ENCODE results near the gene MAGEA6.
"Not testable (repeated sequence)": the region's sequence is repeated elsewhere in the genome, so short reads cannot be mapped to it uniquely, and the experiment has no call there.

The MAGEA6 gene

GRCh38 chrX:152759544-152759943, 9.9 kb downstream of the MAGEA6 start:
- not testable (repeated sequence) for H3K4me1 ChIP-seq (ENCODE audit: control insufficient read depth, insufficient read depth, low read length); H3K27me3 ChIP-seq (ENCODE audit: control insufficient read depth, insufficient read depth, low read length); H3K36me3 ChIP-seq (ENCODE audit: control insufficient read depth, insufficient read depth, low read length); H3K9me3 ChIP-seq (ENCODE audit: control insufficient read depth, low read length); H3K9ac ChIP-seq (ENCODE audit: low read length); H3K4me3 ChIP-seq (ENCODE audit: low read length)

DNA sequence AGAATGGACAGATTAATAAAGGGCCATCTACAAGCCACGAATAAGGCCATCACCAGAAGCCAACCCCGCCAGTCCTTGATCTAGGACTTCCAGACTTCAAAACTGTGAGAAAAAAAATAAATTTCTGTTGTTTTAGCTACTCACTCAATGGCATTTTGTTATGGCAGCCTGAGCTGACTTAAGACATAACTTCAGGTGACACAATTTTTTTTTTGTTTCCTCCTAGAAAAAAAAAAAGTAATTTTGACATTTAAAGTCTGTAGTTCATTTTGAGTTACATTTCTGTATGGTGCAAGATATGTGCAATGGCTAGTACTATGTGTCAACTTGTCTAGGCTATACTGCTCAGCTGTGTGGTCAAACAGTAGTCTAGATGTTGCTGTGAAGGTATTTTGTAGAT, 10.6 kb downstream of the MAGEA6 start, which contains the start of gene CSAG3:
Gene CSAG3, plus strand, starts transcription at position 301 of the 400 bp plus-strand sequence.
- H3K4me1 ChIP-seq (ENCODE audit: control insufficient read depth, insufficient read depth, low read length); H3K9me3 ChIP-seq (ENCODE audit: control insufficient read depth, low read length); H3K4me3 ChIP-seq (ENCODE audit: low read length); H3K36me3 ChIP-seq (ENCODE audit: control insufficient read depth, insufficient read depth, low read length); H3K27me3 ChIP-seq (ENCODE audit: control insufficient read depth, insufficient read depth, low read length); H3K9ac ChIP-seq (ENCODE audit: low read length): not testable (repeated sequence)

DNA sequence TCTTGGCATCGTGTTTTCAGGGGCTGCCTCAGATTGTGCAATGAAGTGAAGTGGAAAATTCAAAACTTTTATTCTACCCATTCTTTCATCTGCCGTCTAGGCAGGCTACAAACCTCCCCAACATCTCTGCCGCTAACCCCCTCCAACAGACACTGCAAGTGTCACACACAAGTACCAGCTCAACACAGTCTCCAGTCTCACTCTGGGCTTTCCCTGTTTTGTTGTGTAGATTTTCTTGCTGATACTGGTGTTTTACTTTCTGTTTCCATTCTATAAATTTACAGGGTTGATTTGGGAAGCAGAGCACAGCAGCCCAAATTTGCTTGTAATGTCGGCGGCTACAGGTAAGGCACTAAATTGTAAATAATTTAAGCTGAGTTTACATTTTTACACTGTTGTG, 14.6 kb downstream of the MAGEA6 start:
- not testable (repeated sequence) for H3K9me3 ChIP-seq (ENCODE audit: control insufficient read depth, low read length)

DNA sequence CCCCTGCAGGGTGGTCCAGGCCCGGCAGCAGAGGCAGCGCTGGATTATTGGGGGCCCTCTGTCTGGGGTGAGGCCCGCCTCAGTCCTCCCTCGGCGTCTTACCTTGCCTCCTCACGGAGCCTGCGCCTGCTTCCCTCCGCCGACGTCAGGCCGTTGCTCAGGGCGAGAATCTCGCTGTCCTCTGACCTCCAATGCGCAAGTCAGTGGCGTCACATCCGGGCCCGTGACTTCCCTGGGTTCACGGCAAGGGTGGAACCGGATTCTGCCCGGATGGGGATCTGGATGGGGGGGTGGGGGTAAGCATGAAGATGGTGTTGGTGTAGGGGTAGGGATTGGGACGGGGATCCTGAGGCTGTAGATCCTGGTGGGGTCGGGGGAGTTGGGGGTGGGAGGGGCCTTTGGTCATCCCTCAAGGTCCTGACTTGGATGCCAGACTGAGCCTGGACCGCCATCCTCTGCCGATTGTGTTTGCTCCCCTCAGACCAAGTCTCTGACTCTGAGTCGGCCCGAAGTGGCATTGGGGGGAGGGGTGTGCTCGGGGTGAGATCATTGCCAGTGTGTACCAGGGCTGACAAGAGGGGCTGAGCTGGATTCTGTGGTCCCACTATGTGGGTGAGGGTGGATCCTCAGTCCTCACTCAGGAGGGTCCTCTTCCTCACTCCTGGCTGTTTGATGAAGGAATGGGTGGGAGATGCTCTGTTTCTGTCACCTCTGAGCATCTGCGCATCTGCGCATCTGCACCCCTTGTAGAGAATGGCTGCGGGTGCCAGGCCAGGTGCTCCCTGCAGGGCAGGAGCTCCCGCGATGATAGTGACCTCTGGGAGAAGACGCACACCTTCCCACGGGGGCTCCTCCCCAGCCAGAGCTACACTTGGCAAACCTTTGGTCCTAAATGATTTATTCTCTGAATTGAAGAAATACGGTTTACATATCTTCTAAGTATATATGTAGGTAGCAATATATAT, 15.5 kb downstream of the MAGEA6 start, which contains the start of gene MAGEA2:
Gene MAGEA2, minus strand, starts transcription at position 157 of the 965 bp plus-strand sequence. CDS start 2,479 bp downstream, outside the sequence.
- not testable (repeated sequence) for H3K27me3 ChIP-seq (ENCODE audit: control insufficient read depth, insufficient read depth, low read length); H3K9ac ChIP-seq (ENCODE audit: low read length); H3K4me3 ChIP-seq (ENCODE audit: low read length); H3K4me1 ChIP-seq (ENCODE audit: control insufficient read depth, insufficient read depth, low read length); H3K36me3 ChIP-seq (ENCODE audit: control insufficient read depth, insufficient read depth, low read length); H3K9me3 ChIP-seq (ENCODE audit: control insufficient read depth, low read length)

More for the DNA sequence above, 14.6 kb downstream of the MAGEA6 start:
- H3K36me3 ChIP-seq (ENCODE audit: control insufficient read depth, insufficient read depth, low read length); H3K4me3 ChIP-seq (ENCODE audit: low read length); H3K4me1 ChIP-seq (ENCODE audit: control insufficient read depth, insufficient read depth, low read length); H3K27me3 ChIP-seq (ENCODE audit: control insufficient read depth, insufficient read depth, low read length); H3K9ac ChIP-seq (ENCODE audit: low read length): not testable (repeated sequence)

DNA sequence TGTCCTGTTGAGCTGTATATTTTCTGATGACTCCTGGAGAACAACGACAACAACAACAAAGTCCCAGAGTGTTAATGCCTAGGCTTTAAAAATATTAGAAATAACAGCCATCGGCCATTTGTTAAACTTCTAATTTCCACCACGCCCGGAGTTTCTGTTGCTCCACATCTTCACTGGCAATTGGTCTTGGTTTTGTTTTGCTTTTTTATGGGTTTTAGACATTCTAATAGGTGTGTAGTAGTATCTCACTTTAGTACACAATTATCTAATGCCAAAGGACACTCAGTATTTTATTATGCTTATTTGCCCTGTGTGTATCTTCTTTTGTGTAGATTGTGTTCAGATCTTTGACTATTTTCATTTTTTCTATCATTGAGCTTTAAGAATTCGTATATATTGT, 30.9 kb downstream of the MAGEA6 start:
- Histone ChIP-seq H3K27me3 (ENCODE audit: control insufficient read depth, insufficient read depth, low read length) (no peaks in the 10 kb centered on the region), H3K9ac (ENCODE audit: low read length) (no peak overlapping the region), H3K4me3 (ENCODE audit: low read length) (no peak overlapping the region), H3K9me3 (ENCODE audit: control insufficient read depth, low read length) (no peaks in the 10 kb centered on the region), H3K4me1 (ENCODE audit: control insufficient read depth, insufficient read depth, low read length) (no peaks in the 10 kb centered on the region), H3K36me3 (ENCODE audit: control insufficient read depth, insufficient read depth, low read length) (no peaks in the 10 kb centered on the region)

GRCh38 chrX:152736528-152736927, 33.0 kb downstream of the MAGEA6 start:
- H3K9ac ChIP-seq (ENCODE audit: low read length); H3K36me3 ChIP-seq (ENCODE audit: control insufficient read depth, insufficient read depth, low read length); H3K9me3 ChIP-seq (ENCODE audit: control insufficient read depth, low read length); H3K4me1 ChIP-seq (ENCODE audit: control insufficient read depth, insufficient read depth, low read length); H3K27me3 ChIP-seq (ENCODE audit: control insufficient read depth, insufficient read depth, low read length); H3K4me3 ChIP-seq (ENCODE audit: low read length): not testable (repeated sequence)

DNA sequence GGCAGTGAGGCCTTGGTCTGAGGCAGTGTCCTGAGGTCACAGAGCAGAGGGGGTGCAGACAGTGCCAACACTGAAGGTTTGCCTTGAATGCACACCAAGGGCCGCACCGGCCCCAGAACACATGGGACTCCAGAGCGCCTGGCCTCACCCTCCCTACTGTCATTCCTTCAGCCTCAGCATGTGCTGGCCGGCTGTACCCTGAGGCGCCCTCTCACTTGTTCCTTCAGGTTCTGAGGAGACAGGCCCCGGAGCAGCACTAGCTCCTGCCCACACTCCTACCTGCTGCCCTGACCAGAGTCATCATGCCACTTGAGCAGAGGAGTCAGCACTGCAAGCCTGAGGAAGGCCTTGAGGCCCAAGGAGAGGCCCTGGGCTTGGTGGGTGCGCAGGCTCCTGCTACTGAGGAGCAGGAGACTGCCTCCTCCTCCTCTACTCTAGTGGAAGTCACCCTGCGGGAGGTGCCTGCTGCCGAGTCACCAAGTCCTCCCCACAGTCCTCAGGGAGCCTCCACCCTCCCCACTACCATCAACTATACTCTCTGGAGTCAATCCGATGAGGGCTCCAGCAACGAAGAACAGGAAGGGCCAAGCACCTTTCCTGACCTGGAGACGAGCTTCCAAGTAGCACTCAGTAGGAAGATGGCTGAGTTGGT, 33.5 kb downstream of the MAGEA6 start:
- H3K9ac ChIP-seq (ENCODE audit: low read length): no peak overlapping the region
- H3K9me3 ChIP-seq (ENCODE audit: control insufficient read depth, low read length): no peaks in the 10 kb centered on the region
- no peaks in the 10 kb centered on the region for H3K4me1 ChIP-seq (ENCODE audit: control insufficient read depth, insufficient read depth, low read length)
- H3K36me3 ChIP-seq (ENCODE audit: control insufficient read depth, insufficient read depth, low read length): no peaks in the 10 kb centered on the region
- H3K4me3 ChIP-seq (ENCODE audit: low read length): no peak overlapping the region
- H3K27me3 ChIP-seq (ENCODE audit: control insufficient read depth, insufficient read depth, low read length): no peaks in the 10 kb centered on the region

DNA sequence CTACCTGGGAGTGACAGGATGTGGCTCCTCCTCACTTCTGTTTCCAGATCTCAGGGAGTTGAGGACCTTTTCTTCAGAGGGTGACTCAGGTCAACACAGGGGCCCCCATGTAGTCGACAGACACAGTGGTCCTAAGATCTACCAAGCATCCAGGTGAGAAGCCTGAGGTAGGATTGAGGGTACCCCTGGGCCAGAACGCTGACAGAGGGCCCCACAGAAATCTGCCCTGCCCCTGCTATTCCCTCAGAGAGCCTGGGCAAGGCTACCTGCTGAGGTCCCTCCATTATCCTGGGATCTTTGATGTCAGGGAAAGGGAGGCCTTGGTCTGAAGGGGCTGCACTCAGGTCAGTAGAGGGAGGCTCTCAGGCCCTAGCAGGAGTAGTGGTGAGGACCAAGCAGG, 34.4 kb downstream of the MAGEA6 start:
- H3K27me3 ChIP-seq (ENCODE audit: control insufficient read depth, insufficient read depth, low read length): no peaks in the 10 kb centered on the region
- H3K9ac ChIP-seq (ENCODE audit: low read length): no peak overlapping the region
- H3K36me3 ChIP-seq (ENCODE audit: control insufficient read depth, insufficient read depth, low read length): no peaks in the 10 kb centered on the region
- no peak overlapping the region for H3K4me3 ChIP-seq (ENCODE audit: low read length)
- H3K9me3 ChIP-seq (ENCODE audit: control insufficient read depth, low read length): no peaks in the 10 kb centered on the region
- no peaks in the 10 kb centered on the region for H3K4me1 ChIP-seq (ENCODE audit: control insufficient read depth, insufficient read depth, low read length)

- H3K27me3 ChIP-seq (ENCODE audit: control insufficient read depth, insufficient read depth, low read length); H3K4me1 ChIP-seq (ENCODE audit: control insufficient read depth, insufficient read depth, low read length); H3K9ac ChIP-seq (ENCODE audit: low read length); H3K4me3 ChIP-seq (ENCODE audit: low read length); H3K36me3 ChIP-seq (ENCODE audit: control insufficient read depth, insufficient read depth, low read length); H3K9me3 ChIP-seq (ENCODE audit: control insufficient read depth, low read length): not testable (repeated sequence)
Observed at GRCh38 chrX:152734143-152734858, 35.2 kb downstream of the MAGEA6 start.

DNA sequence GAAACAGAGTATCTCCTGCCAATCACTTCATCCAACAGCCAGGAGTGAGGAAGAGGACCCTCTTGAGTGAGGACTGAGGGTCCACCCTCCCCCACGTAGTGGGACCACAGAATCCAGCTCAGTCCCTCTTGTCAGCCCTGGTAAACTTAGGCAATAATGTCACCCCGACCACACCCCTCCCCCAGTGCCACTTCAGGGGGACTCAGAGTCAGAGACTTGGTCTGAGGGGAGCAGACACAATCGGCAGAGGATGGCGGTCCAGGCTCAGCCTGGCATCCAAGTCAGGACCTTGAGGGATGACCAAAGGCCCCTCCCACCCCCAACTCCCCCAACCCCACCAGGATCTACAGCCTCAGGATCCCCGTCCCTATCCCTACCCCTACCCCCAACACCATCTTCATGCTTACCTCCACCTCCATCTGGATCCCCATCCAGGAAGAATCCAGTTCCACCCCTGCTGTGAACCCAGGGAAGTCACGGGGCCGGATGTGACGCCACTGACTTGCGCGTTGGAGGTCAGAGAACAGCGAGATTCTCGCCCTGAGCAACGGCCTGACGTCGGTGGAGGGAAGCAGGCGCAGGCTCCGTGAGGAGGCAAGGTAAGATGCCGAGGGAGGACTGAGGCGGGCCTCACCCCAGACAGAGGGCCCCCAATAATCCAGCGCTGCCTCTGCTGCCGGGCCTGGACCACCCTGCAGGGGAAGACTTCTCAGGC, 36.1 kb downstream of the MAGEA6 start, which contains the start of the genes CSAG1 and MAGEA12:
Gene CSAG1, minus strand, starts transcription at position 461 of the 715 bp plus-strand sequence. CDS start 1,261 bp downstream, outside the sequence.
Gene MAGEA12, plus strand, starts transcription at position 497 of the 715 bp plus-strand sequence. CDS start 2,405 bp downstream, outside the sequence.
- Histone ChIP-seq H3K27me3 (ENCODE audit: control insufficient read depth, insufficient read depth, low read length) (no peaks in the 10 kb centered on the region), H3K9me3 (ENCODE audit: control insufficient read depth, low read length) (no peaks in the 10 kb centered on the region), H3K9ac (ENCODE audit: low read length) (no peak within 1 kb of the TSS), H3K4me3 (ENCODE audit: low read length) (no peak within 1 kb of the TSS), H3K4me1 (ENCODE audit: control insufficient read depth, insufficient read depth, low read length) (no peaks in the 10 kb centered on the region), H3K36me3 (ENCODE audit: control insufficient read depth, insufficient read depth, low read length) (no peaks in the 10 kb centered on the region)

GRCh38 chrX:152725409-152725808, 44.1 kb downstream of the MAGEA6 start:
- H3K27me3 ChIP-seq (ENCODE audit: control insufficient read depth, insufficient read depth, low read length): no peaks in the 10 kb centered on the region

More at GRCh38 chrX:152725409-152725808, 44.1 kb downstream of the MAGEA6 start:
- Histone ChIP-seq H3K9ac (ENCODE audit: low read length) (no peak overlapping the region), H3K4me1 (ENCODE audit: control insufficient read depth, insufficient read depth, low read length) (no peaks in the 10 kb centered on the region), H3K4me3 (ENCODE audit: low read length) (no peak overlapping the region), H3K9me3 (ENCODE audit: control insufficient read depth, low read length) (no peaks in the 10 kb centered on the region), H3K36me3 (ENCODE audit: control insufficient read depth, insufficient read depth, low read length) (no peaks in the 10 kb centered on the region)
